GM11168 (cell line): ENCODE results near the gene IFT88.

Experiments
- in situ Hi-C: fragments of 300-500 bp; cut with MboI; formaldehyde crosslinking; loops from one replicate; pipeline ENCODE4 v1.12.0; 2022; ENCODE audit warnings: low sequenced_read_pairs; ENCODE audit not compliant: unreplicated experiment

Gene IFT88

DNA sequence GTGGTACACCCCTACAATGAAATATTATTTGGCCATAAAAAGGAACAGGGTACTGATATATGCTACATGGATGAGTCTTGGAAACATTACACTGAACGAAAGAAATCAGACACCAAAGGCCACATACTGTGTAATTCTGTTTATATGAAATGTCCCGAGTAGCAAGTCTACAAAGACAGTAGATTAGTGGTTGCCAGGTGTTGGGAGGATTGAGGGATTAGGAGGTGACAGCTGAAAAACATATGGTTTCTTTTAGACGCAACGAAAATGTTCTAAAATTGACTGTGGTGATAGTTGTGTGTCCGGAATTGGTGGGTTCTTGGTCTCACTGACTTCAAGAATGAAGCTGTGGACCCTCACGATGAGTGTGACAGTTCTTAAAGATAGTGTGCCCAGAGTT, 171.7 kb downstream of the IFT88 start:
- in situ Hi-C loops: no loop called here

- in situ Hi-C loops: no loop called here
Observed at GRCh38 chr13:20740021-20740420, 173.1 kb downstream of the IFT88 start.
